HG02870 (cell line): ENCODE data around the gene ZFHX3.
"Not testable (repeated sequence)": the region's sequence is repeated elsewhere in the genome, so short reads cannot be mapped to it uniquely, and the experiment has no call there.

ENCODE experiments used
- ATAC-seq: cut with Tn5 transposase; IDR thresholded peaks from one replicate; pipeline ENCODE4 v1.9.1; 2021; ENCODE audit warnings: mild to moderate bottlenecking, moderate library complexity; ENCODE audit not compliant: unreplicated experiment

The ZFHX3 gene

GRCh38 chr16:73000907-73001521 is 46.9 kb downstream of the ZFHX3 start:
- ATAC-seq = no peak

DNA sequence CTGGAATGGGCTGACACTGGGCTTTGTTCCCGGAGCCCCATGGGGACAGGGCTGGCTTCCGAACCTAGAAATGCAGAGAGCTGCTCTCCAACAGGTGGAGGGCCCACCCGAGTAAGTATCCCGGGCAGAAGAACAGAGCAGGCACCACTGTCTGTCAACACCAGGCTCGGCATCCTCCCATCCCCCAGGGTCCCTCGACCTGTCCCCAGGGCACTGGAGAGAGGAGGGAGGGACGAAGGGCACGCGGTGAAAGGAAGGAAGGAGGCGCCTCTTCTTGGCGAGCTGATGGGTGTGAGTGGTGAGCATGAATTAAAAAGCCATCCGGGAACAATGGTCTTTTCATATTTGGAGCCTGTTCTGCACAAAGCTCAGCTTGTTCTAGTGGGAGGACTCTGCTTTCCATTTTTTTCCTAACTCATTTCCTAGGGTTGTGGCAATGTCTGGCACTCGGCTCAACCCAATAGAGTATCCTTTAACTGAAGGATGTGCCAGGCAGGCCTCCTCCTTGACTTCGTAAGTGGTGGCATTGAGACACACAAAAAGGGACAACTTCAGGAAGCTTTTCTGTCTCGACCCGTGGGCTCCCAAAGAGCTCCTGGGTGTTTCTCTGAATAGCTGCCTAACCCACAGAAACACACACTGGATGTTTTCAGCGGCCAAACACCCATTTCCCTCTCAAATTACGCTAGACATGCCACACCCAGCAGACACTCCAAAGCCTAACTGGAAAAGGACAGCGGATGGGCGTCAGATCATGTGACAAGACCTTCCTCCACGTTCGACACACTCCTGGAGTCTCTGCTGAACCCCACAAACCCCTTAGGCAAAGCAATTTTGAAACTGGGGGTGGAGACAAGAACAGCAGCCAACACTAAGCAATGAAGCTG is 47.7 kb downstream of the ZFHX3 start:
- ATAC-seq = no peak

- ATAC-seq = no peak
Observed at GRCh38 chr16:72999541-73000019, 48.3 kb downstream of the ZFHX3 start.

DNA sequence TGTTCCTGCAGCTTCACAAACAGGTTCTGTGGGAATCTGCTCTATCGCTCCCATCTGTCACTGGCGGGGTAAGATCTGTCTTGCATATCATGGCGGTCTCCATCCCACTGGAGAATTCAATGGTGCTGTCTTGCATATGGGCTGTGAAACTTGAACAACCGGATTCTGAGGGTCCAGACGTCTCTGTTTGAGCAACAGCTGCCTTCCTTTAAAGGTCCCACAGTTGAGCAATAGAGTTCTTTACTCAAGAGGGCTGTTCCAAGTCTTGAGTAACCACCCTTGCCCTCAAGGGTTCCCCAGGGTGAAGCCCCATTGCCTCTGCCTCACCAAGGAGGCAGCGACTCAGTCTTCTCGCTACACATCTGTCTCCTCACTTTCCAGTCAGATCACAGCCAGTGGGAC is 50.8 kb downstream of the ZFHX3 start:
- no peak for ATAC-seq

DNA sequence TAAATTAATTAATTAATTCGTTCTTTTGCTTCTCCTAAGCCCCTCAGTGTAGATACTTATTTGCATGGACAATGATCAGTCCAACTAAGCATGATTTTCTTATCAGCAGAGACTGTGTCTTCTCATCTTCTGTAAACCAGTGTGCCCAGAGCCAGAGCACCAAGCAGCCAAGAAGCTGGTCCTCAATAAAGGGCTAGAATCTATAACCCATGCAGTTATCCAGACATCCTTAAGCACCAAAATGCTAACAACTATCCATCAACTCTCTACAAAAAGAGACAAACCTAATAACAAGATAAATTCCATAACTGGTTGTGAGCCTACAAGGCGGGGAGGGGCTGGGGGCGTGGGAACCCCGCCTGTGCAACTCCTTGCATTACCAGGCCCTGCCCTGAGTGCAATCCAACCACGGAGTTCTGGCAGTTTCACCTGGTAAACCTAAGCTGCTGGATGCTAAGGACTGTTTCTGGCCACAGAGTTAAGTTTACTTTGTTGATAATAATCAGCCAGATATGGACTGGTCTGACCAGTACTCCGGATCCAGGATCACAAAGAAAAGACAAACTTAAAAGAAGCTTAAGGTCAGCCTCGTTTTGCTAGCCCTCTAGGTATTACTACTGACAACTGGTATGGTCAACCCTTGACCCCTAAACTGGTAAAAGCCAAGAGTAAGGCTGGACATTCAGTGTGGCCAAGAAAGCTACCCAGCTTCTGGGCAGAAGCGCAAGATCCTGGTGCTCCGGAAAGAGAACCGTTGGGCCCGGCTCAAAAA is 51.5 kb downstream of the ZFHX3 start:
- no peak for ATAC-seq

- not testable (repeated sequence) for ATAC-seq
Observed at GRCh38 chr16:72995882-72996270, 52.1 kb downstream of the ZFHX3 start.

GRCh38 chr16:72995151-72995881 is 52.6 kb downstream of the ZFHX3 start:
- ATAC-seq = no peak

DNA sequence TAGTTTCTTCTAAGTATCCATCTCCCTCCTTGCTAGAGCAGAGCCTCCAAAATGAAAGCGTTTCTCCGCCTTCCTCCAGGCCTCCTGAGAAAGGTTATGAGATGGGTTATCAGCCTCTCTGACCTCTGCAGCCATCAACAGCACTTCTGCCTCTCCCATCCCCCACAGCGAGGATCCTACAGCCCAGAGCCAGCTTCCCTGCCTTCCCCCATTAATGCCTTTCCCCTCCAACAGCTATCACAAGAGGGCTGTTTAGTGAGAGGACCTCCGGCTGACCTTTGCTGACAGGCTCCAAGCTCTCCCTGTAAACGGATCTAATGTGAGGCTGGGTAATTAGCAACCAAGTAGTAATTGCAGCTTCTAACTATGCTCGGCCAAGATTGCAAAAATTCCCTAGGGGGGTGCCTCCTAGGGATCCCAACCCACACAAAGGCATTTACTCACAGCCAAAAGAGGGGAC is 55.8 kb downstream of the ZFHX3 start:
- ATAC-seq = no peak

DNA sequence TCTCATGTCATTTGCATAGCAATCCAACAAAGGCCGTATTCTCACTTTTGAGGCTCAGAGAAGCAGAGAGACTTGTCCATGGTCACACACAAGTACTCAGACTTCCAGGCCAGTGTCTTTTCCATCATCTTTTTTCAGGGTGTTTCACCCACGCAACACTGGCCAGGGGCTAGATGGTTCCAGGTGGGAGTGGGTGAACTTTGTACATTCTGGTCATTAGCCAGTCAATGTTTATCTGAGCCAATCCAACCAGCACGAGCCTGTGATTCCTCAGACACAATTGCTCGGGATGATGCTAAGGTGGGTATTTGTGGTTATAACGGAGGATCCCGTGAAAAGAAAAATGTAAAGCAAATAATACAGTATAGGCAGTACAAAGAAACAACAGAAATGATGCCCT is 56.3 kb downstream of the ZFHX3 start:
- ATAC-seq = no peak

- ATAC-seq = no peak
Observed at GRCh38 chr16:72991211-72991610, 56.7 kb downstream of the ZFHX3 start.

- no peak for ATAC-seq
Observed at GRCh38 chr16:72990571-72990970, 57.4 kb downstream of the ZFHX3 start.

GRCh38 chr16:72989579-72990551 is 58.1 kb downstream of the ZFHX3 start:
- no peak for ATAC-seq

- ATAC-seq = not testable (repeated sequence)
Observed at GRCh38 chr16:72989203-72989578, 58.7 kb downstream of the ZFHX3 start.

DNA sequence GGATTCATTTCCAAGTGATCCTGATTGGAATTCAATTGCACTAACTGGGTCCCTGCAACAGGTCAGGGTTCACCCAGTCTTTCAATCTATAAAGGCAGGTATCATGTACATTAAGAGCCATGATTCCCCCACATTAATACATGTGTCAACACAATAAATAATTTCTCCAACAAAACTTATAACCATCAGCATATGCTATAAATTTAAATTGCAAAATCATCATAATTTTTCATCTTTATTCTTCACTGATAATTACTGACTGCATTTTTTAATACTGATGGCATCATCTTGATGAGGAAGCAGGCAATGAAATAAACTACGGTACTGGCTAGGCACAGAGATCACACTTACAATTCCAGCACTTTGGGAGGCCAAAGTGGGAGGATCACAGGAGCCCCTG is 59.4 kb downstream of the ZFHX3 start:
- ATAC-seq = no peak

- no peak for ATAC-seq
Observed at GRCh38 chr16:72987480-72987901, 60.4 kb downstream of the ZFHX3 start.

- ATAC-seq = no peak
Observed at GRCh38 chr16:72985995-72986394, 61.9 kb downstream of the ZFHX3 start.

DNA sequence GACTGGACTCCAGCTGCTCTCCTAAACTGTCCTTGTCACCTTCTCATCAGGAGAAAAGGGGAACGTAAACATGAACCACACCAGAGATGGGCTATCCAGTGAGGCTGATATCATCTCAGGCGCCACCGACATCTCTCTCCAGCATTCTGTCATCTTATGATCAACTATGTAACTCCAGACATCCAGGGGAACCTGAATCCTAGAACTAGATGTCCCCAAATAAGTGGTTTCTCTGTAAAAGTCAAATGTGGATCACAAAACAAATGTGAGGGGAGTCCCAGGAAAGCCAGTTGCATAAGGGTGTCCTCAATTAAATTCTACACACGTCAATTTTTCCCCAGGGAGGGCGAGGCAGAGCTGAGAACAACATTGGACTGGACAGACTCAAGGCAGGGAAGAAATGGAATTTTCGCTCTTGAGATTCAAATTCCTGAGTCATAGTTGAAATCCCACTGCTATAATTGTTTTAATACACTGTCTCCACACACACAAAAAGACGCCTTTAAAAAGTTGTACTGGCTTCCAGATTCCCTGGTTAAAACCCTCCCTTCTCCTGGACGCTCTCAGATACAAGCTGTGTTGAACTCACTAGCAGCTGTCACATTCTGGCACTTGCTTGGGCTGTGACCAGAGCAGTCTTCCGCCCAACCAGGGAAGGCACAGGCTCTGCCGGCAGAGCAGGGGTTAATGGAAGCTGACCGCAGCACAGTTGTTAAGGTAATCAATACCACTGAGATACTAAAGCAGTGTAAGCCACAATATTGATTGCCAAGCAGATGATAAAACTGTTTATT is 62.6 kb downstream of the ZFHX3 start:
- ATAC-seq = no peak

GRCh38 chr16:72983728-72984350 is 64.1 kb downstream of the ZFHX3 start:
- ATAC-seq = no peak
